Nephron progenitor cell (in vitro differentiated cells): Measurements from ENCODE around the gene RSPO3.
"Not testable (repeated sequence)": the region's sequence is repeated elsewhere in the genome, so short reads cannot be mapped to it uniquely, and the experiment has no call there.

ENCODE experiments used
- DNase-seq: peaks from one replicate; pipeline ENCODE4 v3.0.0; 2021
- H3K27ac Mint-ChIP-seq: 2 replicates; pipeline ENCODE4 v1.8.0; 2021; ENCODE audit warnings: mild to moderate bottlenecking, moderate library complexity, mixed read lengths
- H3K27me3 Mint-ChIP-seq: 2 replicates; pipeline ENCODE4 v1.8.0; 2021; ENCODE audit warnings: mild to moderate bottlenecking, low read depth, mixed read lengths; ENCODE audit not compliant: poor library complexity
- H3K36me3 Mint-ChIP-seq: 2 replicates; pipeline ENCODE4 v1.8.0; 2021; ENCODE audit warnings: low read depth, mixed read lengths
- H3K4me1 Mint-ChIP-seq: 2 replicates; pipeline ENCODE4 v1.8.0; 2021; ENCODE audit warnings: mixed read lengths
- H3K4me3 Mint-ChIP-seq: 2 replicates; pipeline ENCODE4 v1.8.0; 2021; ENCODE audit warnings: mild to moderate bottlenecking, moderate library complexity, mixed read lengths
- H3K9me3 Mint-ChIP-seq: 2 replicates; pipeline ENCODE4 v1.8.0; 2021; ENCODE audit warnings: mild to moderate bottlenecking, moderate library complexity, mixed read lengths
- TF ChIP-seq, protein P1 (sequence below): fragments of 200-600 bp; sonication (generic); IDR thresholded peaks from 2 replicates; pipeline ENCODE4 v1.5.0; 2021; ENCODE audit warnings: antibody characterized with exemption

Gene RSPO3

DNA sequence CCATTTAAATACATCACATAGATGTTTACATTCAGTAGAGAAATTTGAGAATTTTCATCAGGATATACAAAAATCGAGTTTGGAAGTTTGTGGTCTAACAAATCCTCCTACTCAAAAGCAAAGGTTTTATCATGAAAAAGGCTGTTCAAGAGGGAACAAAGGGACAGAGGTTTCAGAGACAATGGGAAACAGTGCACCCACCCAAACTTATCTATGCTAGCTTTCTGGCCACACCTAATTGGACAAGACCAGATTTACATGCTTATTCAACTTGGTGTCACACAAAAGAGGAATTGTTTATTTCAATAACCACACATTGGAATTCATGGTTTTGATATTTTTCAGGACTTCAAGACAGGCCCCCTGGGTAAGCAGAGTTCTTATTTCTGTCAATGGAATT is 28.4 kb upstream of the RSPO3 start:
- Mint-ChIP-seq H3K27ac (no peak overlapping the region), H3K4me1 (no peaks in the 10 kb centered on the region), H3K9me3 (no peaks in the 10 kb centered on the region), H3K27me3 (no peaks in the 10 kb centered on the region), H3K36me3 (no peaks in the 10 kb centered on the region), H3K4me3 (no peak overlapping the region)
- no peak for DNase-seq
- TF ChIP-seq, protein P1, sequence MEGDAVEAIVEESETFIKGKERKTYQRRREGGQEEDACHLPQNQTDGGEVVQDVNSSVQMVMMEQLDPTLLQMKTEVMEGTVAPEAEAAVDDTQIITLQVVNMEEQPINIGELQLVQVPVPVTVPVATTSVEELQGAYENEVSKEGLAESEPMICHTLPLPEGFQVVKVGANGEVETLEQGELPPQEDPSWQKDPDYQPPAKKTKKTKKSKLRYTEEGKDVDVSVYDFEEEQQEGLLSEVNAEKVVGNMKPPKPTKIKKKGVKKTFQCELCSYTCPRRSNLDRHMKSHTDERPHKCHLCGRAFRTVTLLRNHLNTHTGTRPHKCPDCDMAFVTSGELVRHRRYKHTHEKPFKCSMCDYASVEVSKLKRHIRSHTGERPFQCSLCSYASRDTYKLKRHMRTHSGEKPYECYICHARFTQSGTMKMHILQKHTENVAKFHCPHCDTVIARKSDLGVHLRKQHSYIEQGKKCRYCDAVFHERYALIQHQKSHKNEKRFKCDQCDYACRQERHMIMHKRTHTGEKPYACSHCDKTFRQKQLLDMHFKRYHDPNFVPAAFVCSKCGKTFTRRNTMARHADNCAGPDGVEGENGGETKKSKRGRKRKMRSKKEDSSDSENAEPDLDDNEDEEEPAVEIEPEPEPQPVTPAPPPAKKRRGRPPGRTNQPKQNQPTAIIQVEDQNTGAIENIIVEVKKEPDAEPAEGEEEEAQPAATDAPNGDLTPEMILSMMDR, result no peak

DNA sequence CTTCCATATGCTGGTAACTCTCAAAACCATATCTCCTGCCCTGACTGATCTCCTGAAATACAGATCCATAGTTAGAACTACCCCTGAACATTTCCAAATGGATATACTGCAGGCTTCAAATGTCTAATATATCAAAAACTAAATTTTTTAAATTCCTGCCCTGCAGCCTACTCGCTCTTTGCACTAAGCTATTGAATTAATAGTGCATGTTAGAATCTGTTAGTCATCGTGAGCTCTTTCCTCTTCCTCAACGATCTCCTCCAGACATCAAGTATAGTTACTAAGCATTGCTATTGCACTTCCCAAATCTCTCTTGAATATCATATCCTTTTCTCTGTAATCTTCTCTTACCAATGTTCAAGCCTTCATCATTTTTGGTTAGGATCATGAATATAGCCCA is 26.0 kb upstream of the RSPO3 start:
- Mint-ChIP-seq H3K27ac (no peak overlapping the region), H3K27me3 (no peaks in the 10 kb centered on the region), H3K4me3 (no peak overlapping the region), H3K36me3 (no peaks in the 10 kb centered on the region), H3K9me3 (no peaks in the 10 kb centered on the region), H3K4me1 (peaks cover 7% of the 10 kb centered on the region)
- TF ChIP-seq, protein P1, result no peak
- DNase-seq, result no peak

DNA sequence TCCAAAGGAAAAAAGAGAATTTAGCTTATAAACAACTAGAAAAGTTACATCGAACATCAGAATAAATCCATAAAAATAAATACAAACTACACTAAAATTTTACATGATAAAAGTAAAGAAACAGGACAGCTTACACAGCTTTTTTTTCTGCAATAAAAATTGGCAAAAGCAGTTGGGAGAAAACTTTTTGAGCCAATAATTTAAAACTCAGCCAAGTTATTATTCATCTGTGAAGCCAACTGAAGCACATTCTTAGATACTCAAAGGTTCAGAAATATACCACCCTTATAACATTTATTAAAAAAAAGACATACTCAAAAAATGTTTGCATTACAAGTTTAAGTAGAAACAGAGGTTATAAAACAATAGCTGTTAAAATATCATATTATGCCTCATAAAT is 23.7 kb upstream of the RSPO3 start:
- no peaks in the 10 kb centered on the region for H3K9me3 Mint-ChIP-seq
- no peak overlapping the region for H3K4me3 Mint-ChIP-seq
- TF ChIP-seq, protein P1, result no peak
- no peak for DNase-seq
- H3K36me3 Mint-ChIP-seq, result no peaks in the 10 kb centered on the region
- H3K27ac Mint-ChIP-seq, result no peak overlapping the region
- no peaks in the 10 kb centered on the region for H3K27me3 Mint-ChIP-seq
- H3K4me1 Mint-ChIP-seq, result peaks cover 7% of the 10 kb centered on the region

DNA sequence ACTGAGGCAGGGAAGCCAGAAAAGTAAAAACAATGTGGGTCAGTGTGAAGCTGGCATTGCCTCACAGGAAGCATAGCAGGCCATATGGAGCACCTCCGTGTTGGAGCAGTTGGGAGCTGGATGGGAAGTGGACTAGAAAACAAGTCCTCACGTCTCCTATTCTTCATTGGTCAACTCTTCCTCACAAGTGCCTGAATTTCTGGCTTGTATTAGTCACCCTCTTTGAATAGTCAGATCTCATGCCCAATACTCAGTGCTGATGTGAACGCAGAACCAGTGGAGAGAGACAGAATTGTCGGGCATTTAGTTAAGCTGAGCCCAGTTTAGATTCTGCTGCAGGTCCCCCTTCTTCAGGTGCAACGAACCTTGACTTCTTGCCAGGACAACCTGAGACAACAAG is 22.3 kb upstream of the RSPO3 start:
- Mint-ChIP-seq H3K9me3 (no peaks in the 10 kb centered on the region), H3K27ac (no peak overlapping the region), H3K4me3 (no peak overlapping the region), H3K4me1 (peaks cover 7% of the 10 kb centered on the region), H3K27me3 (no peaks in the 10 kb centered on the region), H3K36me3 (no peaks in the 10 kb centered on the region)
- DNase-seq, result no peak
- TF ChIP-seq, protein P1, result no peak

DNA sequence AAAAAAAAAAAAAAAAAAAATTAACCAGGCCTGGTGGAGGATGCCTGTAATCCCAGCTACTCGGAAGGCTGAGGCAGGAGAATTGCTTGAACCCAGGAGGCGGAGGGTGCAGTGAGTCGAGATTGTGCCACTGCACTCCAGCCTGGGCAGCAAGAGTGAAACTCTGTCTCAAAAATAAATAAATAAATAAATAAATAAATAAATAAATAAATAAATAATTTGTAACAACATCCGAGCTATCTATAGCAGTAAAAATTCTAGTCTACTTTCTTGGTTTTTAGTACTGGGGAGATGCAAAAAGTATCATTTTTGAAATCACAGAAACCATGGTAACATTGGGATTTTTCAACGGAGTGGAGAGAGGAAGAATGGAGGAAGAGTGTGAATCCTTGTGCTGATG is 21.0 kb upstream of the RSPO3 start:
- H3K4me3 Mint-ChIP-seq, H3K27me3 Mint-ChIP-seq, H3K27ac Mint-ChIP-seq, H3K9me3 Mint-ChIP-seq, DNase-seq, H3K36me3 Mint-ChIP-seq: not testable (repeated sequence)
- H3K4me1 Mint-ChIP-seq, result peaks cover 11% of the 10 kb centered on the region

DNA sequence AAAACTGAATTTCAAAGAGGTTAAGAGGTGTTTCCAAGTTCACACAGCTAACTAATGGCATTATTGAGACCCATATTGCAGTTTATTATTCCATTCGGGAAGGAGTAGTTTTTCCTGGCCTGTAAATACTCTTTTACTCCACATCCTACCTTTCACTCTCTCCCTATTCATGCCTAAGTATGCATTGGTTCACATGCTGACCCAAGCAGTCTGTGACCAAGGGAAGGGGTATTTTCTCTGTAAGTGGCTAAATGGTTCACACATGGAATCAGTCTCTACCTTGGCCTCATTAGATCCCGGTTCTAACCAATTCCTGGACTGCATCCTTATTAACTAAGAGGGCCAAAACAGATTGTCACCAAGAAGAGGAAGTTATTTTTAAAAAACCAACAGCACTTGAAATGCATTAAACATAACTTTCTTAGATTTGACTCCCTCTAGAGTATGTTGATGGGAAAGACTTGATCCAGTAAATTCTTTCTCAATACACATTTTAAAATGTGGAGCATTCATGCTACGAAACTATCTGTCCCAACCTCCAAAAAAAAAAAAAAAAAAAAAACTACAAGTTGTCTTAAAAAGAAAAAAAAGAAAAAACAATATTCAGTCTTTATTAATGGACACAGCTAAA is 17.8 kb upstream of the RSPO3 start:
- H3K27ac Mint-ChIP-seq, result peak overlapping the region; percentile 65
- TF ChIP-seq, protein P1, result peak; percentile 19
- no peak for DNase-seq

More for the DNA sequence above, 17.8 kb upstream of the RSPO3 start:
- no peaks in the 10 kb centered on the region for H3K36me3 Mint-ChIP-seq
- peaks cover 18% of the 10 kb centered on the region for H3K4me1 Mint-ChIP-seq
- no peaks in the 10 kb centered on the region for H3K9me3 Mint-ChIP-seq
- no peaks in the 10 kb centered on the region for H3K27me3 Mint-ChIP-seq
- no peak overlapping the region for H3K4me3 Mint-ChIP-seq
